ENCODE data around the gene PPIP5K2.

PPIP5K2 gene

DNA sequence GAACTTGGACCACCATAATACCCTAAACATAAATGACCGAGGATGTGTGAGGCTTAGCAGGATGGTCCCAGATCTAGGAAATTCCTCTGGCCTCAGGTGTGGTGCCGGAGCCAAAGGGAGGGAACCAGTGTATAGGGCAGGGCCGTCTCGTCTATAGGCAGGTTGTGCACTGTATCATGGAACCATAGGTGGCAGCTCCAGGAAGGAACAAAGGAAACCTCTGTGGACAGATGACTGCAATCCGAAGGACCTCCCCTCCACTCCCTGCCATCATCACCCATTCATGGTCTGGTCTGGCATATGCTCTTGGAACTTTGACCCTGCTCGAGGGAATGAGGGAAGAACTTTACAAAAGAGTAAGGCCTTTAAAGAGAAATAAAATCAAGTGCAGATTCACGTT lies 135.6 kb downstream of the PPIP5K2 start:
- no peak for DNase-seq

DNA sequence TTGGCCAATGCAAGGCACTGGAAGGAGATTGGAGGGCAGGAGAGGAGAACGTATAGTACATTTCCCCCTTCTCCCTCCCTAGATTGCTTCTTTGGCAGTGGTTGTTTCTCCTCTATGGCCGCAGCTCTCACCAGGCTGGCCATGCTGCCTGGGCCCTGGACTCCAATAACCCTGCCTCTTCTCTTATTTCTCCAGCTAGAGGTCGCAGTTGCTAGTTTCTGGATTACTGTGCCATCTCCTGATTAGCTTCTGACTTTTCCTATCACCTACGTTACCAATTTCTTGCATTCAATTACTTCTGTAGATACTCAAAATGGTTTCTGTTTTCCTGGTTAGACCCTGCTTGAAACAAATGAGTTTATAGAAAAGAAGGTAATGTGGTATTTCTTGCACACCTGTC lies 136.1 kb downstream of the PPIP5K2 start:
- no peak for DNase-seq

DNA sequence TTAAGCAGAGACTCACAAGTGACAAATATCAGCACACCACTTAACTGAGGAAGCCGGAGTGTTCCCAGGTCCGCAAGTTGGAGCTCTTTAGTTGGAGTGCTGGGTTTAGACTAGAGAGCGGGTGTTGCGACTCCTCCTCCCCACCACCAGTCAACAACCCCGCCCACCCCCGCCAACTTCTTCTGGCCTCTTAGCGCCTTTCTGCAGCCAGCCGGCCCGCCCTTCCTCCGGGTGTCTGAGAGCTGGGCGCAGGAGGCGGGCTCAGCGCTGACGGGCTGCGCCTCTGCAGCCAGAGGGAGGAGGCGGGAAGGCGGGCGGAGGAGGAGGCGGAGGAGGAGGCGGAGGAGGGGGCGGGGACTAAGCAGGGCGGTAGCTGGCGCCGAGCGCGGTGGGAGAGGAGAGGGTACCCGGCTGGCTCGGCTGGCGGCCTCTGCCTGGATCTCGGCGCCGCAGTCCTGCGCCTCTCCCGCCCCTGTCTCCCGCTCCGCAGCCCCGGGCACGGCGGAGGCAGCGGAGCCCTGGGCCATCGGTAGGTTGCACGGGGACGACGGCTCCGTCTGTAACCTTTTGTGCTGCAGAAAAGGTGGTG lies 138.4 kb downstream of the PPIP5K2 start, which contains the start of gene MACIR:
TSS of gene MACIR (plus strand) at position 396 of the 589 bp plus-strand sequence. CDS start 17,157 bp downstream, outside the sequence.
- DNase-seq = peak; percentile 87

GRCh38 chr5:103258957-103259704 lies 139.0 kb downstream of the PPIP5K2 start:
- peak; percentile 29 for DNase-seq

GRCh38 chr5:103259705-103260355 lies 139.7 kb downstream of the PPIP5K2 start:
- DNase-seq = no peak

GRCh38 chr5:103260951-103261350 lies 140.8 kb downstream of the PPIP5K2 start:
- no peak for DNase-seq

Measured in NCI-H1105 (cell line).